ENCODE data around the gene PTPRE. TPM values are rescaled to one million over a fixed set of nuclear protein-coding genes. Genes with fewer than 3 reads are reported as not detected.

Gene PTPRE
- total RNA-seq, 1 donor from 2014 or later: 254 TPM

- no peak for DNase-seq (ENCODE audit: low read depth in 2 of 2)
Measured at GRCh38 chr10:128116187-128116586, 209.3 kb downstream of the PTPRE start.

- no peak for DNase-seq (ENCODE audit: low read depth in 2 of 2)
Measured at GRCh38 chr10:128116851-128117615, 210.1 kb downstream of the PTPRE start.

- no peak for DNase-seq (ENCODE audit: low read depth in 2 of 2)
Measured at GRCh38 chr10:128121750-128122412, 215.0 kb downstream of the PTPRE start.

- DNase-seq (ENCODE audit: low read depth in 2 of 2): peak in 1 of 2 donors; percentile 16
Measured at GRCh38 chr10:128122931-128123330, 216.0 kb downstream of the PTPRE start.

GRCh38 chr10:128123846-128124245, 216.9 kb downstream of the PTPRE start:
- no peak for DNase-seq (ENCODE audit: low read depth in 2 of 2)

- peak; percentile 7 to 26 for DNase-seq (ENCODE audit: low read depth in 2 of 2)
Measured at GRCh38 chr10:128124813-128125403, 218.0 kb downstream of the PTPRE start.

DNA sequence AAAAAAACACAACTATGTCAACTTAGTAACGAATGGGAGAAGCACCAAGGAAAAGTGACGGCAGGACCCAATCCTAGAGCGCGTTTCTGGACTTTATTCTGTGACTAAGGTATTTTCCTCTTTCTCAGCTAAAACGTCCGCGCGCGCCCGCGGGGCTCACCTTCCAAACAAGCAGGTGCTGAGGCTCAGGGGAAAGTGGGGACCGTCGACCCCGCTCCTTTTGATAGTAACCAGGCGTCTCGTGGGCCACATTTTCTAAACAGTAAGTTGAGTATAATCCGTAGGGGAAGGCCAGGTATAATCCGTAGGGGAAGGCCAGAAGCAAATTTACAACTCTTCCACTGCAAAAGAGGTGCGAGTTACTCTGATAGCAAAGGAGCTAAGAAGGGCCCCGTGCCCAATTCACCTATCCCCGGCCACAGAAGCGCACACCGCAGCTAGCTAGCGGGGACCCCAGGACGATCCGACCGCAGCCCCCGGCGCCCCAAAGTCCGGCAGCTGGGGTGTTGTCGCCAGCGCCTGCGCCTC, 218.6 kb downstream of the PTPRE start:
- peak in 1 of 2 donors; percentile 7 for DNase-seq (ENCODE audit: low read depth in 2 of 2)

DNA sequence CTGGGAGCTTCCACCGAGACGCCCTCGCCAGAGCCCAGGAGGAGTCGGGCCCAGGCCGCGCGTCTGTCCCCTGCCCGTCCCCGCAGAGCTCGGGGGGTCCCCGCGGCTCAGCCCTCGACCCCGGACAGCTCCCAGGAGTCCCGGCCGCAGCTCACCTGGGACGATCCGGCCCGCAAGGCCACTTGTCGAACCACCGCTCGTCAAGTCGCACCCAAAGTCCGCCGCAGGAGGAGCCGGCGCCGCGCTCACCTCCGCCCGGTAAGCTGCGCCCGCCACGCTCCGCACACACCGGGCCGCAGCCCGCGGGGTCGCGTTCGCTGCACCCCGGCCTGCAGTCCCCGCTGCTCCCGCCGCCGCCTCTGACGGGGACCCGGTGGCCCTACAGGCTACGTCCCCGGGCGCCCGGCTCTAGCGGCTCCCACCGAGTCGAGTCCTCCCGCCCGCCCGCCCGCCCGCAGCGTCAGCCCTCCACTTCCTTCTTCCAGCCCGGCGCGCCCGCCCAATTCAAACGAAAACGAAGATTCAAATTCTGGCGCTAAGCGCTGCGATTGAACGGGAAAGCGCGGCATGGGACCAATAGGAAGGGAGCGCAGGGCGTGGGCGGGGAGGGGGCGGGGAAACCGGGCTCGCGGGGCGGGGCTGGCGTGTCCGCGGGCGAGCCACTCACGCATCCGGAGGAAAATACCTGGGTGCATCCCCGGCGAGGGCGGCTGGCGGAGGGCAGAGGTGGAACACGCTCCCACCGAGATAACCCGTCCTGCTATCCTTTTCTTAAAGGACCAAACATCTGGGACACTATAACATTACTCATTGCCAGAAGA, 219.3 kb downstream of the PTPRE start, which contains the start of gene MKI67:
MKI67 (minus strand) TSS at position 480 of the 821 bp plus-strand sequence. CDS start 756 bp downstream, outside the sequence.
- peak; percentile 85 to 90 for DNase-seq (ENCODE audit: low read depth in 2 of 2)

DNA sequence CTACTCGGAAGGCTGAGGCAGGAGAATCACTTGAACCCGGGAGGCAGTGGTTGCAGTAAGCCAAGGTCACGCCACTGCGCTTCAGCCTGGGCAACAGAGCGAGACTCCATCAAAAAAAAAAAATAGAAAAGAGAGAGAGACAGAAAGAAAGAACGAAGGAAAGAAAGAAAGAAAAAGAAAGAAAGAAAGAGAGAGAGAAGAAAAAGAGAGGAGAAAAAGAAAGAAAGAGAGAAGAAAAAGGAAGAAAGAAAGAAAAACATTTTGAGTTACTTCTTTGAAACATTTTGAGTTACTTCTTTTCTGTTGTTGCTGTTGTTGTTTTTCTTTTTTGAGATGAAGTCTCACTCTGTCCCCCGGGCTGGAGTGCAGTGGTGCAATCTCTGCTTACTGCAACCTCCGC, 221.7 kb downstream of the PTPRE start:
- no peak for DNase-seq (ENCODE audit: low read depth in 2 of 2)

DNA sequence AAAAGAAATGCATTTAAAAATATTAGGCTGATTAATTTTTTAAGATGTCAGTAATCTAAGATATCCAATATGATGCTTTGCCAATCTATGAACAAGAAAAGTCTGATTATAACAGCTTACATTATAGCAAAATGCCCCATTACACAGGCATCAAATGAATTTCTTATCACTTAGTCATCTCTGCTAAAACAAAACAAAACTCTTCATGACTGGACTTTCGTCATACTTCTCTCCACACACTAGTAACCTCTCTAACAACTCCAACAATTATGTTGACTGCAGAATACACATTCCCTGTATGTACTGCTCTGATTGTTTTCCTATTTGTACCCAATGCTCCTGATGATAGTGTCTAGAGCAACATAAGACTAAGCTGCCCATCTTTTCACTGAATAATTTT, 223.1 kb downstream of the PTPRE start:
- DNase-seq (ENCODE audit: low read depth in 2 of 2): peak; percentile 43 to 62

Other genes with a start within 250 kb of the PTPRE start
- not detected in 2 replicates for gene FOXI2, start 169.9 kb upstream of the PTPRE start, total RNA-seq
- 0.20 and 0.22 TPM in 2 replicates for gene CLRN3, start 14.2 kb upstream of the PTPRE start, total RNA-seq
- gene MKI67, start 219.3 kb downstream of the PTPRE start, total RNA-seq: 2.4 and 8.5 TPM in 2 replicates